ENCODE measurements around the gene PPFIBP1.

DNA sequence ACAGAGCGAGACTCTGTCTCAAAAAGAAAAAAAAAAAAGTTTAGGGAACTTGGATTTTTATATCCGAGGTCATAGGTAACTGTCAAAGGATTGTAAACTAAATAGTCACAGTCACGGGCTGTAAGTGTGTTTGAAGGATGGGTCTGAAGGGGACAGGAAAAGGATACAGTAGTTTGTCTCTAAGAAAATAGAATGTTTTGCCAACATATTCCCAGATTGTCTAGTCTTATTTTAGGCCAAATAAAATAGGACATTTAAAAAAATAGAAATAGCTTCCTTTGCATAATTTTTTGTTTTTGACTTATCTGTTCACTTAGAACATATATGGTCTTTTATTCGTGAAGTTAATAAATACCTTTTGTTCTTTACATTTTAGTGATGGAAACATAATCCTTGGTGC, 148.0 kb downstream of the PPFIBP1 start:
- TF ChIP-seq, protein P1, sequence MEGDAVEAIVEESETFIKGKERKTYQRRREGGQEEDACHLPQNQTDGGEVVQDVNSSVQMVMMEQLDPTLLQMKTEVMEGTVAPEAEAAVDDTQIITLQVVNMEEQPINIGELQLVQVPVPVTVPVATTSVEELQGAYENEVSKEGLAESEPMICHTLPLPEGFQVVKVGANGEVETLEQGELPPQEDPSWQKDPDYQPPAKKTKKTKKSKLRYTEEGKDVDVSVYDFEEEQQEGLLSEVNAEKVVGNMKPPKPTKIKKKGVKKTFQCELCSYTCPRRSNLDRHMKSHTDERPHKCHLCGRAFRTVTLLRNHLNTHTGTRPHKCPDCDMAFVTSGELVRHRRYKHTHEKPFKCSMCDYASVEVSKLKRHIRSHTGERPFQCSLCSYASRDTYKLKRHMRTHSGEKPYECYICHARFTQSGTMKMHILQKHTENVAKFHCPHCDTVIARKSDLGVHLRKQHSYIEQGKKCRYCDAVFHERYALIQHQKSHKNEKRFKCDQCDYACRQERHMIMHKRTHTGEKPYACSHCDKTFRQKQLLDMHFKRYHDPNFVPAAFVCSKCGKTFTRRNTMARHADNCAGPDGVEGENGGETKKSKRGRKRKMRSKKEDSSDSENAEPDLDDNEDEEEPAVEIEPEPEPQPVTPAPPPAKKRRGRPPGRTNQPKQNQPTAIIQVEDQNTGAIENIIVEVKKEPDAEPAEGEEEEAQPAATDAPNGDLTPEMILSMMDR (IDR thresholded peaks at IDR 0.05) = no peak
- no peak for TF ChIP-seq POLR2AphosphoS5 (IDR thresholded peaks at IDR 0.05)
- no peak for TF ChIP-seq POLR2A (IDR thresholded peaks at IDR 0.05)
